DMS 273 treated with DMSO at 0.1 percent for 48 hours (cell line): Measurements from ENCODE around the gene SPDYE1.
"Not testable (repeated sequence)": the region's sequence is repeated elsewhere in the genome, so short reads cannot be mapped to it uniquely, and the experiment has no call there.

Source experiments
- DNase-seq: peaks from one replicate; lab custom pipeline; 2025; lab: John Stamatoyannopoulos, UW

SPDYE1 gene, protein sequence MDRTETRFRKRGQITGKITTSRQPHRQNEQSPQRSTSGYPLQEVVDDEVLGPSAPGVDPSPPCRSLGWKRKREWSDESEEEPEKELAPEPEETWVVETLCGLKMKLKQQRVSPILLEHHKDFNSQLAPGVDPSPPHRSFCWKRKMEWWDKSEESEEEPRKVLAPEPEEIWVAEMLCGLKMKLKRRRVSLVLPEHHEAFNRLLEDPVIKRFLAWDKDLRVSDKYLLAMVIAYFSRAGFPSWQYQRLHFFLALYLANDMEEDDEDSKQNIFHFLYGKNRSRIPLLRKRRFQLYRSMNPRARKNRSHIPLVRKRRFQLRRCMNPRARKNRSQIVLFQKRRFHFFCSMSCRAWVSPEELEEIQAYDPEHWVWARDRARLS

GRCh38 chr7:43997532-43997931 lies at the start of gene SPDYE1:
Gene SPDYE1, plus strand, starts transcription at chr7:43997897. Its CDS starts 2,053 bp downstream, at chr7:43999950.
- DNase-seq = not testable (repeated sequence)

- no peak for DNase-seq
Measured at GRCh38 chr7:43952028-43952427, 45.7 kb upstream of the SPDYE1 start.

DNA sequence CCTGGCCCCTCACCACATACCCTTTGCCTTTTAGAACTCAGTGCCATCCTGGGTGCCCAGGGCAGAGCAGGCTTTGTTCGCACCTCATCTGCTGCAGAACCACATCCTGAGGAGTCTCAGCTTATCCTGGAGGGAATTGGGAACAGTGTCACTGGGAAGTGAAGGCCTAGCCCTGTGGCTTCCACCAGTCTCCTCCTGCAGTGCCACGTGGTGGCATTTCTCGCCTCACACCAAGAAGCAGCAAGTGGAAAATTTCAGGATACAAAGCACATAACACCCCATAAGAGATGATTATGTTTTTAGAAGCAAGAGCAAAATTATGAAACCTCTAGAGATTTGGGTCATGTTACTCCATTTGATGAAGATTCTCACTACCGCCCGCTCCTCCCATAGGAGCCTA lies 44.6 kb upstream of the SPDYE1 start:
- no peak for DNase-seq

GRCh38 chr7:43954524-43955228 lies 43.0 kb upstream of the SPDYE1 start:
- DNase-seq = peak; percentile 72

- DNase-seq = no peak
Measured at GRCh38 chr7:43956027-43956426, 41.7 kb upstream of the SPDYE1 start.

GRCh38 chr7:43960933-43961332 lies 36.8 kb upstream of the SPDYE1 start:
- no peak for DNase-seq

DNA sequence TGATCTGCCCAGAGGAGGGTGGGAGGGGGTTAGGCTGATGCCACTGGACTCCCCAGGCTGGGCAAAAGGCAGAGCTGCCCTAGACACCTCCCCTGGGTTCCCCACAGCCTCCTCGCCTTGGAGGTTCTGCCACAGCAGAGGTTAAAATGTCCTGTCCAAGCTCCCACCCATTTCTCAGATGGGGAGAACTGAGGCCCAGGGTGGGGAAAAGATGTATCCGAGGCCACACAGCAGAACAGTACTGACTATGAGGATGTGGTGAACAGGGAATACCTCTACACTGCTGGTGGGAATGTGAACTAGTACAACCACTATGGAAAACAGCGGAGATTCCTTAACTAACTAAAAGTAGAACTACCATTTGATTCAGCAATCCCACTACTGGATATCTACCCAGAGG lies 31.3 kb upstream of the SPDYE1 start:
- DNase-seq = not testable (repeated sequence)

GRCh38 chr7:43968172-43969040 lies 29.3 kb upstream of the SPDYE1 start:
- not testable (repeated sequence) for DNase-seq

DNA sequence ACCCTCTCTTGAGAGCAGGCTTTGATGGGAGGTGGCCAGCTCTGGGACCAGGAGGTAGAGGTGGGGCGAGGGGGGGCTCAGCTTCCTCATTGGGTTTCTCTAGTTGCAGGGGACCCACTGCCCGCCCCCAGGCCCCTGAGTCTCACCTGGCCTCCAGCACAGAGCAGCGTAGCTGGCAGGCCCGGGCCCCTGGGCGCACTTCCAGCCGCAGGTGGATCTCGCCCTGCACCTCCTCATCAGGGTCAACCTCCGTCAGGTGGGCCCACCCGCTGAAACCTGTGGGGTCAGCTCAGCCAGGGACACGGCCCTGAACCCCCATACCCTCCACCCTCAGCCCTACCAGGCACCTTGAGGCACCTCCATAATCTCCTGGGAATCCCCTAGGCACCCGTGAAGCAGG lies 28.1 kb upstream of the SPDYE1 start:
- not testable (repeated sequence) for DNase-seq

DNA sequence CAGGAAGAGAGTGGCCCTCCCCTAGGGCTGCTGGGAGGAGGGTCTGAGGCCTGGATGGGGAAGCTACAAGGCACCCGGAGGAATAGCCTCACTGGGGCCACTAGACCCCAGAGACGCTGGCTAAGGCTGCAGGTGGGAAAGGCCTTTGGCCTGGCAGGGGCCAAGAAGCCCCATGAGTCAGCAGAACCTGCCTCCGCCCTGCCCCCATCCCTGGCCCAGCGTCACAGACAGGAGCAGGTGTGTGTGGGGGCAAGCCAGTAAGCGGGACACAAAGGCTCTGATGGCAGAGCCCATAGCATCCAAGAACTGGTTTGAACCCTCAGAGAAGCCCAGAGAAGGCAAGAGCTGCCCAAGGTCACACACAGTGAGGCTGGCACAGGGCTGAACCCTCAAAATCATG lies 27.0 kb upstream of the SPDYE1 start:
- not testable (repeated sequence) for DNase-seq

- not testable (repeated sequence) for DNase-seq
Measured at GRCh38 chr7:43974033-43974573, 23.6 kb upstream of the SPDYE1 start.

- DNase-seq = not testable (repeated sequence)
Measured at GRCh38 chr7:43974725-43975482, 22.8 kb upstream of the SPDYE1 start.

- DNase-seq = no peak
Measured at GRCh38 chr7:43977525-43977924, 20.2 kb upstream of the SPDYE1 start.

DNA sequence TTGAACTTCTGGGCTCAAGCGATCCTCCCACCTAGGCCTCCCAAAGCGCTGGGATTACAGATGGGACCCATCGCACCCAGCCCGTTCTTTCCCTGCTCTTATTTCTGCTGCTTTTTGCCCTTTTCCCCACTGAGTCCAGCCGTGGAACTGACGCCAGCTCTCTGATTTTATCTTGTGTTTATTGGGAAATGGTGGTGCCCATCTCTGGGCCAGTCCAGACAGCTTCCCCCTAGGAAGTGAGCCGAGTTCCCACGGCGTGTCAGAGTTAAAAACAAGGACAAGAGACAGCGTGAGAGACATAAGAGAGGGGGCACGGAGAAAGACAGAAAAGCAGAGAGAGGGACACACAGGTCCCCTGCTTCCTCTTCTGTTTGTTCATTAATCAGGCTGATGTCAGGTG lies 19.6 kb upstream of the SPDYE1 start:
- not testable (repeated sequence) for DNase-seq

GRCh38 chr7:43982848-43983247 lies 14.8 kb upstream of the SPDYE1 start:
- not testable (repeated sequence) for DNase-seq

DNA sequence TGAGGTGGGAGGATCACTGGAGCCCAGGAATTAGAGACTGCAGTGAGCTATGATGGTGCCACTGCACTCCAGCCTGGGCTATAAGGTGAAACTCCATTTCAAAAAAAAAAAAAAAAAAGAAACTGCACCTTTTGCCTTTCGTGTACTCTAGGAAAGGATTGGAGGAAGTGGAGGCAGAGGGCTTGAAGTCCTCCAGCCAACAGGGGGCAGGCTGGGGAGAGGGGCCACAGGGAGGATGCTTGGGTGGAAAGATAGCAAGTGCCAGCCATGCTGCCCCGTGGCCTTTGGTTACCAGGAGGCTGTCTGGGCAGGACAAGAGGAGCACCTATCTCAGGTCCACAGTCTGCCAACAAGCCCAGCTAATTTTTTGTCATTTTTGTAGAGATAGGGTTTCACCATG lies 14.0 kb upstream of the SPDYE1 start:
- DNase-seq = not testable (repeated sequence)

- not testable (repeated sequence) for DNase-seq
Measured at GRCh38 chr7:43985904-43986864, 11.5 kb upstream of the SPDYE1 start.

DNA sequence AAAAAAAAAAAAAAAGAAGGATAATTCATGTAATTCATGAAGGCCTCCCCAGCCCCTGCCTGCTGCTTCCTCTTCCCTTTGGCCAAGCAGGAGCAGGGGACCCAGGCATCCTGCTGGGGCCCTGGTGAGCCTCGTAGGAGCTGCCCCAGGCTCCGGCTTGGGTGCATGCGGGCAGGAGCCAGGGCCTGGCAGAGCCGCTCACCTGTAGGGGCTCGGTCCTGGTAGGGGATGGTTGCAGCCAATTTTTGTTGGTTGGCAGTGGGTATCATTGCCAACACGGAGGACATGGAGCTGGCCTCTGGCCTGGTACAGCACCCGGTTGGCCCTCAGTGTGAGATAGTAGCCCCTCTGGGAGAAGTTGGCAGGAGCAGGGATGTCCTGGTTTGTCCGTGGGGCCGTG lies 10.2 kb upstream of the SPDYE1 start:
- not testable (repeated sequence) for DNase-seq

- not testable (repeated sequence) for DNase-seq
Measured at GRCh38 chr7:43990011-43990585, 7.6 kb upstream of the SPDYE1 start.

DNA sequence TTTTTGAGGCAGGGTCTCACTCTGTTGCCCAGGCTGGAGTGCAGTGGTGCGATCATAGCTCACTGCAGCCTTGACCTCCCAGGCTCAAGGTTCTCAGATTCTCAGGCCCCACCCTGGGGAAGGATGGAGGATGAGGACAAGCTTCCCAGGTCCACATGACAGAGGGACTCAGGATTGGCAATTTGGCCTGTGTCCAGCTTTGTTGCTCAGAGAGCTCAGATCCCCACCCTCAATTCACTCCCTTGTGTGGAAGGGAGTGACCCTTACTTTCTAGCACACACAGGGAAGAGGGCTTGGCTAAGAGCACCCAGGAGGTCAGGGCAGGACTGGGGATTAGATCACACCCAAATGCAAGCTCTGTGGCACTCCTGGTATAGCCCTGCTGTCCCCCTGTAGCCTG lies 6.9 kb upstream of the SPDYE1 start:
- not testable (repeated sequence) for DNase-seq
